HepG2 (cell line): Measurements from ENCODE around the gene PSMA7. TPM values are rescaled to one million over a fixed set of nuclear protein-coding genes. Genes with fewer than 3 reads are reported as not detected.

ENCODE experiments used
- ATAD3A ChIP-seq: sonication (generic); formaldehyde crosslinking; IDR thresholded peaks from 2 replicates; pipeline ENCODE4 v1.4.0; 2020; ENCODE audit warnings: missing genetic modification reagents
- DDIT3 ChIP-seq: sonication (generic); formaldehyde crosslinking; IDR thresholded peaks from 2 replicates; pipeline ENCODE4 v1.4.0; 2020; ENCODE audit warnings: mild to moderate bottlenecking, missing genetic modification reagents
- HDAC1 ChIP-seq: sonication (generic); formaldehyde crosslinking; IDR thresholded peaks from 2 replicates; pipeline ENCODE4 v1.5.1; 2020; ENCODE audit warnings: mild to moderate bottlenecking, missing genetic modification reagents
- HNF1B ChIP-seq: sonication (generic); formaldehyde crosslinking; IDR thresholded peaks from 2 replicates; pipeline ENCODE4 v1.5.1; 2020; ENCODE audit warnings: mild to moderate bottlenecking, moderate library complexity, missing genetic modification reagents
- MATR3 ChIP-seq: sonication (generic); formaldehyde crosslinking; IDR thresholded peaks from 2 replicates; pipeline ENCODE4 v1.4.0; 2020; ENCODE audit warnings: missing genetic modification reagents
- NFE2 ChIP-seq: sonication (generic); formaldehyde crosslinking; IDR thresholded peaks from 2 replicates; pipeline ENCODE4 v1.4.0; 2020; ENCODE audit warnings: missing genetic modification reagents
- RBFOX2 ChIP-seq: fragments of 200-400 bp; formaldehyde crosslinking; IDR thresholded peaks from 2 replicates; pipeline ENCODE4 v1.6.1; 2017; ENCODE audit warnings: low read depth, mild to moderate bottlenecking, low read length
- ZBTB34 ChIP-seq: sonication (generic); formaldehyde crosslinking; IDR thresholded peaks from 2 replicates; pipeline ENCODE4 v1.8.0; 2022; ENCODE audit warnings: mild to moderate bottlenecking, missing genetic modification reagents
- ZGPAT ChIP-seq: IDR thresholded peaks from 2 replicates; pipeline ENCODE4 v1.6.1; 2016; ENCODE audit warnings: mild to moderate bottlenecking
- ZNF101 ChIP-seq: sonication (generic); formaldehyde crosslinking; IDR thresholded peaks from 2 replicates; pipeline ENCODE4 v1.4.0; 2020; ENCODE audit warnings: mild to moderate bottlenecking, low read depth, missing genetic modification reagents, borderline replicate concordance
- ZNF274 ChIP-seq: sonication (generic); formaldehyde crosslinking; IDR thresholded peaks from 2 replicates; pipeline ENCODE4 v1.5.1; 2020; ENCODE audit warnings: mild to moderate bottlenecking, missing genetic modification reagents
- ZNF292 ChIP-seq: sonication (generic); formaldehyde crosslinking; IDR thresholded peaks from 2 replicates; pipeline ENCODE4 v1.8.1; 2022; ENCODE audit warnings: mild to moderate bottlenecking, low read depth, missing genetic modification reagents, borderline replicate concordance
- ZNF3 ChIP-seq: IDR thresholded peaks from 2 replicates; pipeline ENCODE4 v1.7.0; 2017; ENCODE audit warnings: inconsistent platforms
- ZNF790 ChIP-seq: sonication (generic); formaldehyde crosslinking; IDR thresholded peaks from 2 replicates; pipeline ENCODE4 v1.8.0; 2022; ENCODE audit warnings: missing genetic modification reagents, mild to moderate bottlenecking, borderline replicate concordance
- polyA plus RNA-seq, 8 experiments: library from polyadenylated mRNA; depleted of rRNA in 3 of 8; stranded (reverse) in 7 of 8; unstranded in 1 of 8; fragments of >200 nt; fragmentation: Illumina TruSeq in 4 of 8; extraction: Trizol in 4 of 8; gene quantifications; 2 replicates each; pipeline versions ENCODE4 v1.2.1 to v1.2.3, GENCODE V29; 2011 to 2016; ENCODE audit warnings: low read depth in 4 of 8, missing spikeins in 1 of 8, mixed read lengths in 1 of 8; ENCODE audit not compliant: insufficient read depth in 1 of 8
- total RNA-seq, 5 experiments: library from RNA; depleted of rRNA; stranded (reverse); fragments of >200 nt; fragmentation: Illumina TruSeq; extraction: Trizol; gene quantifications; 2 replicates each; pipeline ENCODE4 v1.2.3, GENCODE V29; 2016; ENCODE audit warnings: low read depth in 1 of 5
- TF ChIP-seq, protein P1 (sequence below): sonication (generic); formaldehyde crosslinking; IDR thresholded peaks from 2 replicates; pipeline ENCODE4 v1.4.0; 2020; ENCODE audit warnings: missing genetic modification reagents, mild to moderate bottlenecking, borderline replicate concordance

The PSMA7 gene
- total and polyA plus RNA-seq, 2 of the 13 experiments (the other 11 are each of a cell fraction or from before 2014, with no cell fraction given): 531 to 631 TPM

DNA sequence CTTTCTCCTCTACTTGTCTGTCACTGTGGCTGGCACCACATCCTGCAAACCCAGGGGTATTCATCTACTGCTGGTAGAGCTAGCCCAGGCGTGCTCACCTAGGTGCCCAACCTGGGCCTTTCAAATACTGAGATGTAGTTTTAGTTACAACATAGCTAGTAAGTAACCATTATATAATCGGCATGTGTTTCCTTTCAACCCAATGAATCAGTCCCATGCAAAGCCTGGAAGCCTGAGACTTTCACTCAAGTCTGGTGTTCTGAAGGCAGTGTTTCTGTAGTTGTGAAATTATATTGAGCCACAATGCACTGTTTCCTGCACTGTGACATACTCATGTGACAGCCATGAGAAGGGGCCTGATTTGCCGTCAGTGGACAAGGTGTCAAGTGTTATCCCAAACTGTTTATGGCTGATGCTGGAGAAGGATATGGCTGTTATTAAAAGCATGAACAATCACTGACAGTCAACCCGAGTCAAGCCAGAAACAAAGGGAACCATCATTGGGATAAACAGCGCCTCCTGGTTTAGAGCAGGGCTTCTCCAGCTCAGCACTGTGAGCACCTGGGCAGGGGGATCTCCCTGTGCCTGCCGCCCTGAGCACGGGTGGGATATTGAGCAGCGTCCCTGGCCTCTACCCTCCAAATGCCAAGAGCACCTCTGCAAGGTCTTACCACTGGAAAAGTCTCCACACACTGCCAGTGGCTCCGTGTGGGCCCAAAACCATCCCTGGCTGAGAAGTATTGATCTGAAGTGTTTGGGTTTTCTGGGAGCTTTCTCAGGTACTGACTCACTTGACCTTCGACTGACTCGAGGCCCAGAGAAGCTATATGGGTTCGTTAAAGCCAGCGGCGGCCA, 1.6 kb downstream of the PSMA7 start (continued):
- no peak; the same call in 1 of the 2 replicates for TF ChIP-seq ZGPAT (CRISPR knock-in tag)
- no peak for TF ChIP-seq ZNF292 (CRISPR knock-in tag)
- no peak for TF ChIP-seq RBFOX2
- no peak for TF ChIP-seq ATAD3A (CRISPR knock-in tag)
- TF ChIP-seq DDIT3 (CRISPR knock-in tag): no peak
- no peak; the same call in 1 of the 2 replicates for TF ChIP-seq ZNF274 (CRISPR knock-in tag)
- no peak; the same call in 1 of the 2 replicates for TF ChIP-seq HNF1B (CRISPR knock-in tag)
- TF ChIP-seq MATR3: no peak
- TF ChIP-seq NFE2: no peak
- no peak for TF ChIP-seq ZNF101
- TF ChIP-seq, protein P1, sequence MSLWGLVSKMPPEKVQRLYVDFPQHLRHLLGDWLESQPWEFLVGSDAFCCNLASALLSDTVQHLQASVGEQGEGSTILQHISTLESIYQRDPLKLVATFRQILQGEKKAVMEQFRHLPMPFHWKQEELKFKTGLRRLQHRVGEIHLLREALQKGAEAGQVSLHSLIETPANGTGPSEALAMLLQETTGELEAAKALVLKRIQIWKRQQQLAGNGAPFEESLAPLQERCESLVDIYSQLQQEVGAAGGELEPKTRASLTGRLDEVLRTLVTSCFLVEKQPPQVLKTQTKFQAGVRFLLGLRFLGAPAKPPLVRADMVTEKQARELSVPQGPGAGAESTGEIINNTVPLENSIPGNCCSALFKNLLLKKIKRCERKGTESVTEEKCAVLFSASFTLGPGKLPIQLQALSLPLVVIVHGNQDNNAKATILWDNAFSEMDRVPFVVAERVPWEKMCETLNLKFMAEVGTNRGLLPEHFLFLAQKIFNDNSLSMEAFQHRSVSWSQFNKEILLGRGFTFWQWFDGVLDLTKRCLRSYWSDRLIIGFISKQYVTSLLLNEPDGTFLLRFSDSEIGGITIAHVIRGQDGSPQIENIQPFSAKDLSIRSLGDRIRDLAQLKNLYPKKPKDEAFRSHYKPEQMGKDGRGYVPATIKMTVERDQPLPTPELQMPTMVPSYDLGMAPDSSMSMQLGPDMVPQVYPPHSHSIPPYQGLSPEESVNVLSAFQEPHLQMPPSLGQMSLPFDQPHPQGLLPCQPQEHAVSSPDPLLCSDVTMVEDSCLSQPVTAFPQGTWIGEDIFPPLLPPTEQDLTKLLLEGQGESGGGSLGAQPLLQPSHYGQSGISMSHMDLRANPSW (CRISPR knock-in tag): no peak; the same call in none of the 2 replicates
- no peak for TF ChIP-seq HDAC1 (CRISPR knock-in tag)
- no peak for TF ChIP-seq ZNF3
- no peak for TF ChIP-seq ZBTB34 (CRISPR knock-in tag)
- no peak for TF ChIP-seq ZNF790 (CRISPR knock-in tag)
